PC-9 (cell line): ENCODE data around the gene TOR4A. TPM values are rescaled to one million over a fixed set of nuclear protein-coding genes. Genes with fewer than 3 reads are reported as not detected.

Experiments used
- BruUV-seq: library from RNA; stranded (reverse); fragments of 400-500 nt; replicated peaks from 2 replicates; lab custom pipeline; 2021; lab: Mats Ljungman, UMichigan
- CTCF ChIA-PET: fragments of 300-600 bp; sonication (Branson Sonifier 250); formaldehyde crosslinking; loops from one replicate; lab custom pipeline; 2022; ENCODE audit warnings: antibody characterized with exemption; lab: Charles Lee
- POLR2A ChIA-PET: fragments of 300-600 bp; sonication (Branson Sonifier 250); formaldehyde crosslinking; loops from one replicate; lab custom pipeline; 2022; ENCODE audit warnings: antibody characterized with exemption; ENCODE audit not compliant: unreplicated experiment; lab: Charles Lee
- DNase-seq, 2 experiments: peaks; one replicate each; pipeline versions ENCODE4 v3.0.0 to v3.0.0-alpha.2; 2015 to 2022; ENCODE audit warnings: mixed read lengths in 1 of 2
- H2AFZ ChIP-seq: fragments of 200-600 bp; sonication (generic); 2 replicates; pipeline ENCODE4 v1.8.1; 2017; ENCODE audit warnings: antibody characterized with exemption
- H3F3A ChIP-seq: fragments of 200-600 bp; sonication (generic); 2 replicates; pipeline ENCODE4 v1.8.1; 2017; ENCODE audit warnings: antibody characterized with exemption, mild to moderate bottlenecking, low read depth; ENCODE audit not compliant: insufficient read depth
- H3K27ac ChIP-seq: fragments of 200-600 bp; sonication (generic); 2 replicates; pipeline ENCODE4 v1.6.1; 2016; ENCODE audit warnings: mixed run types
- H3K27me3 ChIP-seq: fragments of 200-600 bp; sonication (generic); 2 replicates; pipeline ENCODE4 v1.6.1; 2016; ENCODE audit warnings: low read depth, mixed run types; ENCODE audit not compliant: insufficient read depth
- H3K36me3 ChIP-seq: fragments of 200-600 bp; sonication (generic); 2 replicates; pipeline ENCODE4 v1.6.1; 2016; ENCODE audit warnings: low read depth, mixed run types
- H3K4me1 ChIP-seq: fragments of 200-600 bp; sonication (generic); replicated peaks from 2 replicates; pipeline ENCODE4 v1.6.1; 2016; ENCODE audit warnings: mixed run types; ENCODE audit not compliant: insufficient read depth
- H3K4me2 ChIP-seq: fragments of 200-600 bp; sonication (generic); 2 replicates; pipeline ENCODE4 v1.6.1; 2017; ENCODE audit warnings: mixed run types
- H3K4me3 ChIP-seq: fragments of 200-600 bp; sonication (generic); 2 replicates; pipeline ENCODE4 v1.6.1; 2016; ENCODE audit warnings: mixed run types
- H3K79me2 ChIP-seq: fragments of 200-600 bp; sonication (generic); 2 replicates; pipeline ENCODE4 v1.6.1; 2017; ENCODE audit warnings: low read depth, mixed run types
- H3K9me2 ChIP-seq: fragments of 200-600 bp; sonication (generic); 2 replicates; pipeline ENCODE4 v1.8.1; 2017; ENCODE audit warnings: mild to moderate bottlenecking; ENCODE audit not compliant: insufficient read depth
- H3K9me3 ChIP-seq: fragments of 200-600 bp; sonication (generic); 2 replicates; pipeline ENCODE4 v1.8.1; 2016; ENCODE audit warnings: low read depth; ENCODE audit not compliant: insufficient read depth
- H4K20me1 ChIP-seq: fragments of 200-600 bp; sonication (generic); 2 replicates; pipeline ENCODE4 v1.8.1; 2017; ENCODE audit not compliant: insufficient read depth
- CTCF ChIP-seq: fragments of 200-600 bp; sonication (generic); conservative IDR thresholded peaks from 2 replicates; pipeline ENCODE4 v1.6.1; 2017; ENCODE audit warnings: mixed run types, antibody characterized with exemption, mild to moderate bottlenecking, moderate library complexity
- EZH2 ChIP-seq: fragments of 200-600 bp; sonication (generic); IDR thresholded peaks from 2 replicates; pipeline ENCODE4 v1.8.0; 2017; ENCODE audit warnings: antibody characterized with exemption, low read depth
- intact Hi-C: fragments of 100-400 bp; cut with micrococcal nuclease; formaldehyde crosslinking; loops from one replicate; pipeline ENCODE4 v1.10.0; 2022; ENCODE audit not compliant: unreplicated experiment
- total RNA-seq: library from RNA; stranded (reverse); gene quantifications from 2 replicates; pipeline ENCODE4 v1.2.3, GENCODE V29; 2021

Gene TOR4A
- total RNA-seq, 1 experiment from 2014 or later = 48.9 TPM

GRCh38 chr9:137294091-137294680, 16.7 kb downstream of the TOR4A start:
- TF ChIP-seq EZH2 = no peak
- TF ChIP-seq CTCF = no peak
- intact Hi-C loops = loop anchor here (1.0 kb wide), 1 partner anchor 257 kb away; the partner anchor contains the start of gene MRPL41
- peaks cover 23% of the 10 kb centered on the region for H3F3A ChIP-seq
- H3K27ac ChIP-seq = no peak overlapping the region
- POLR2A ChIA-PET = interaction anchor here (0.6 to 0.7 kb wide), 3 partner anchors 47 to 257 kb away, joined by 3 to 24 read pairs (median 4); partner anchors contain the start of genes MRPL41 and TUBB4B
- DNase-seq = peak; percentile 54 to 69
- no TSS peak for BruUV-seq
- H3K36me3 ChIP-seq = no peaks in the 10 kb centered on the region
- H3K9me2 ChIP-seq = no peaks in the 10 kb centered on the region
- H3K9me3 ChIP-seq = no peaks in the 10 kb centered on the region
- CTCF ChIA-PET = no interaction called here
- no peaks in the 10 kb centered on the region for H3K4me1 ChIP-seq
- H2AFZ ChIP-seq = no peak overlapping the region
- H3K4me2 ChIP-seq = no peak overlapping the region; the same call in 1 of the 2 replicates
- no peak overlapping the region for H3K4me3 ChIP-seq
- H4K20me1 ChIP-seq = peaks cover 5% of the 10 kb centered on the region
- H3K27me3 ChIP-seq = no peaks in the 10 kb centered on the region
- peaks cover 4% of the 10 kb centered on the region for H3K79me2 ChIP-seq

DNA sequence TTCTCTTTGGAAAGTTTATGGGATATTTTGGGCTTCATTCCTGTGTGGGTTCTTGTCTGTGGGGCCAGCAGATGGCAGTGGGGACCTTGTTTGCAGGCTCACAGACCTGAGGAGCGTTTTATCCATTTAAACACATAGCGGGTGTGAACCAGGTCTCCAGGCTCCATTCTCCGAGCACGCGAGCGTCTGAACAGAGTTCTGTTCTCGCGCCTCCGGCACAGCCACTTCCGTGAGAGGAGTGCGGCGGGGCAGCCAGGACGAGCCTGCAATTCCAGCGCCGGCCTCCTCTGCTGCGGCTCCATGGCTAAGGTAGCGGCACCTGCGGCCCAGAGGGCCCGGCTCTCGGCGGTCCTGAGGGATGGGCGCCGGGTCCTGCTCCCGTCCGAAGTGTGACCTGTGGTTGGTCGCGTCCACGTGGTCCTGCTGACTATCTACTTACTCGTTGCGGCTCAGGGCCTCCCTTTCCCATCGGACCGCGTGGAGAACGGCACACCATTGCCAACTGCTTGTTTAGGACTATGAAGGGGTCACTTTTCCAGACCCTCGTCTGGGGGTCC, 17.2 kb downstream of the TOR4A start:
- Histone ChIP-seq H3K4me2 (peak overlapping the region; percentile 75), H3K9me2 (no peaks in the 10 kb centered on the region), H4K20me1 (peaks cover 9% of the 10 kb centered on the region), H3K79me2 (peaks cover 10% of the 10 kb centered on the region), H3K9me3 (no peaks in the 10 kb centered on the region), H3K4me3 (peak overlapping the region; percentile 50; the same call in 1 of the 2 replicates), H3K36me3 (no peaks in the 10 kb centered on the region), H2AFZ (no peak overlapping the region), H3K4me1 (peaks cover 5% of the 10 kb centered on the region), H3K27me3 (no peaks in the 10 kb centered on the region), H3F3A (peaks cover 25% of the 10 kb centered on the region), H3K27ac (no peak overlapping the region)
- intact Hi-C loops = loop anchor here (1.0 kb wide), 1 partner anchor 257 kb away; the partner anchor contains the start of gene MRPL41
- TF ChIP-seq EZH2 = no peak
- peak; percentile 45 for TF ChIP-seq CTCF
- no peak for DNase-seq
- BruUV-seq = no TSS peak
- ChIA-PET CTCF (no interaction called here), POLR2A (interaction anchor here (0.6 kb wide), 1 partner anchor 257 kb away, joined by 24 read pairs; the partner anchor contains the start of gene MRPL41)

GRCh38 chr9:137295238-137295811, 17.8 kb downstream of the TOR4A start:
- no peak overlapping the region for H2AFZ ChIP-seq
- DNase-seq = peak in 1 of 2 experiments; percentile 77
- no peak overlapping the region for H3K27ac ChIP-seq
- H3K9me2 ChIP-seq = no peaks in the 10 kb centered on the region
- peaks cover 10% of the 10 kb centered on the region for H3K4me1 ChIP-seq
- H3K4me2 ChIP-seq = peak overlapping the region; percentile 75
- peak overlapping the region; percentile 50; the same call in 1 of the 2 replicates for H3K4me3 ChIP-seq
- no TSS peak for BruUV-seq
- intact Hi-C loops = no loop called here
- ChIA-PET POLR2A (no interaction called here), CTCF (no interaction called here)
- peaks cover 31% of the 10 kb centered on the region for H3F3A ChIP-seq
- no peaks in the 10 kb centered on the region for H3K36me3 ChIP-seq
- TF ChIP-seq EZH2 (no peak), CTCF (peak; percentile 15; the same call in 1 of the 2 replicates)
- no peaks in the 10 kb centered on the region for H3K9me3 ChIP-seq
- H3K79me2 ChIP-seq = peaks cover 16% of the 10 kb centered on the region
- no peaks in the 10 kb centered on the region for H3K27me3 ChIP-seq
- H4K20me1 ChIP-seq = peaks cover 14% of the 10 kb centered on the region
